Activated CD4-positive, alpha-beta memory T cell treated with anti-CD3 and anti-CD28 coated beads for 36 hours (primary cell): ENCODE measurements around the gene TLE4. TPM values are rescaled to one million over a fixed set of nuclear protein-coding genes. Genes with fewer than 3 reads are reported as not detected.

Experiments
- CTCF ChIA-PET: fragments of 350-600 bp; sonication (Branson Sonifier 250); formaldehyde crosslinking; loops from one replicate; lab custom pipeline; 2021; ENCODE audit warnings: antibody characterized with exemption, inconsistent platforms; lab: Charles Lee
- POLR2A ChIA-PET: fragments of 350-600 bp; sonication (Branson Sonifier 250); formaldehyde crosslinking; loops from one replicate; lab custom pipeline; 2021; ENCODE audit warnings: antibody characterized with exemption; lab: Charles Lee
- DNase-seq: peaks from one replicate; pipeline ENCODE4 v3.0.0-alpha.2; 2020
- H3K27ac Mint-ChIP-seq: one replicate; pipeline ENCODE4 v1.8.0; 2021; ENCODE audit warnings: mixed read lengths
- H3K27me3 Mint-ChIP-seq: one replicate; pipeline ENCODE4 v1.8.0; 2021; ENCODE audit warnings: mixed read lengths
- H3K36me3 Mint-ChIP-seq: one replicate; pipeline ENCODE4 v1.8.0; 2021; ENCODE audit warnings: mixed read lengths
- H3K4me1 Mint-ChIP-seq: one replicate; pipeline ENCODE4 v1.8.0; 2021; ENCODE audit warnings: low read depth, mixed read lengths
- H3K4me3 Mint-ChIP-seq: one replicate; pipeline ENCODE4 v1.8.0; 2021; ENCODE audit warnings: mild to moderate bottlenecking, mixed read lengths
- H3K9me3 Mint-ChIP-seq: one replicate; pipeline ENCODE4 v1.8.0; 2021; ENCODE audit warnings: mixed read lengths
- intact Hi-C: fragments of 100-400 bp; cut with micrococcal nuclease; formaldehyde crosslinking; loops from one replicate; pipeline ENCODE4 v1.15.1; 2023
- total RNA-seq, 2 experiments: library from RNA; stranded (reverse); gene quantifications; one replicate each; pipeline ENCODE4 v1.2.3, GENCODE V29; 2021

TLE4 gene
- total RNA-seq, 2 experiments from 2014 or later = 14.3 to 15.3 TPM

GRCh38 chr9:79768194-79768593, 196.4 kb downstream of the TLE4 start:
- H3K4me1 Mint-ChIP-seq = no peaks in the 10 kb centered on the region
- ChIA-PET CTCF (no interaction called here), POLR2A (no interaction called here)
- no peaks in the 10 kb centered on the region for H3K36me3 Mint-ChIP-seq
- no peak for DNase-seq
- no peak overlapping the region for H3K27ac Mint-ChIP-seq
- no peaks in the 10 kb centered on the region for H3K9me3 Mint-ChIP-seq
- H3K27me3 Mint-ChIP-seq = peaks cover 5% of the 10 kb centered on the region
- H3K4me3 Mint-ChIP-seq = no peak overlapping the region
- intact Hi-C loops = no loop called here

- CTCF ChIA-PET = no interaction called here
- Mint-ChIP-seq H3K4me3 (no peak overlapping the region), H3K9me3 (no peaks in the 10 kb centered on the region), H3K4me1 (no peaks in the 10 kb centered on the region), H3K27me3 (peaks cover 6% of the 10 kb centered on the region), H3K27ac (no peak overlapping the region), H3K36me3 (no peaks in the 10 kb centered on the region)
- POLR2A ChIA-PET = no interaction called here
- intact Hi-C loops = no loop called here
- no peak for DNase-seq
These were observed 197.9 kb downstream of the TLE4 start for GRCh38 chr9:79769476-79770275.

GRCh38 chr9:79774356-79774755, 202.6 kb downstream of the TLE4 start:
- ChIA-PET POLR2A (no interaction called here), CTCF (no interaction called here)
- intact Hi-C loops = no loop called here
- H3K4me1 Mint-ChIP-seq = no peaks in the 10 kb centered on the region
- no peaks in the 10 kb centered on the region for H3K9me3 Mint-ChIP-seq
- H3K36me3 Mint-ChIP-seq = no peaks in the 10 kb centered on the region
- H3K27ac Mint-ChIP-seq = no peak overlapping the region
- peaks cover 6% of the 10 kb centered on the region for H3K27me3 Mint-ChIP-seq
- H3K4me3 Mint-ChIP-seq = no peak overlapping the region
- DNase-seq = no peak
